ENCODE measurements around the gene CCR5AS.
"Not testable (repeated sequence)": the region's sequence is repeated elsewhere in the genome, so short reads cannot be mapped to it uniquely, and the experiment has no call there.

The CCR5AS gene

DNA sequence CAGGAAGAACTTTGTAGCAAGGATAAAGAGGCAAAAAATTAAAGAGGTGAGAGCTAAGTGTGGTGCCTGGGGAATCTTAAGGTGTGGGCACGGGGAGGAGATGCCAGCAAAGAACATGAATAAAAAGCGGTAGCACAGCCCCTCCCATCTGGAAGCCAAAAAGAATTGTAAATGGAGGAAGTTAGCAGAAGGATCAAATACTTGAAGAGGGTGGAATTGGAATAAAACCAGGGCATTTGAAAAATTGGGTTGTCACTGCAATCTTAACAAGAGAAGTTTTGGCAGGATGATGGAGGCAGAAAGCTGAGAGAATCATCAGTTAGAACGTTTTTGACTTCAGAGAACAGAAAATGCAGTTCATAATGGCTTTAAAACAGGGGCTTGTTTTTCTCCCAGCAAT lies 50.6 kb downstream of the CCR5AS start:
- no peak for DNase-seq (ENCODE audit: low spot score)

DNA sequence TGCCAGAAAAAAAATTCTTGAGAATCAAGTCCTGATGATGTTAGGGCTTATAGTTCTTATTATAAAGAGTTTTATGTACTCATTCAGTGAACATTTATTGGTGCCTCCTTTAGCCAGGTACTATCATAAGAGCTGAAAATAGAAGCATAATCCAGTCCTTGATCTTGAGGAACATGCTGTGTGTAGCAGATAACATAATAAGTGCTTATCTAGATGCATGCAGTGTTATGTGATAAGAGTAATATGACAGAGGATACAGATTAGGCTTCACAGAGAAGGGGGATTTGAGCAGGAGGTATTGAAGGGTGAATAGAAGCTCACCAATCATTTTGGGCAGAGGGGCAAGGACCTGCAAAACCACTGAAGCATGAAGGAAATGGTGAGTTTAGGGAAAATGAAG lies 51.9 kb downstream of the CCR5AS start:
- no peak for DNase-seq (ENCODE audit: low spot score)

DNA sequence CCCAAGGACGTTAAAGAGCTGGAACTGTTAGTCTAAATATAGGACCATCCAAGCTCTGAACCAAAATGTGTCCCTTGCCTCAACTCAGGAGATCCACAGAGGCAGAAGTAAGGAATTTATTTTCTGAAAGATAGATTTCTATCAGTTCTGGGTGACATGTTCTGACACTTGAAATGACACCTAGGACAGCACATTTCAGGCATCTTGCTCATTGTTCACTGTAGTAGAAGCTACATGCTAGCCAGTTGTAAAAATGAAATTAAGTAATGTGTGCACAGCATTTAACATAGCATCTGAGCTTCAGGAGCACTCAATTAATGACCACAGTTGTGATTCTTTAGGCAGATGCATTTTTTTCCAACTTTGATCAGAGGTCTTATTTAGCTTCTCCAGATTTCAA lies 52.4 kb downstream of the CCR5AS start:
- no peak for DNase-seq (ENCODE audit: low spot score)

DNA sequence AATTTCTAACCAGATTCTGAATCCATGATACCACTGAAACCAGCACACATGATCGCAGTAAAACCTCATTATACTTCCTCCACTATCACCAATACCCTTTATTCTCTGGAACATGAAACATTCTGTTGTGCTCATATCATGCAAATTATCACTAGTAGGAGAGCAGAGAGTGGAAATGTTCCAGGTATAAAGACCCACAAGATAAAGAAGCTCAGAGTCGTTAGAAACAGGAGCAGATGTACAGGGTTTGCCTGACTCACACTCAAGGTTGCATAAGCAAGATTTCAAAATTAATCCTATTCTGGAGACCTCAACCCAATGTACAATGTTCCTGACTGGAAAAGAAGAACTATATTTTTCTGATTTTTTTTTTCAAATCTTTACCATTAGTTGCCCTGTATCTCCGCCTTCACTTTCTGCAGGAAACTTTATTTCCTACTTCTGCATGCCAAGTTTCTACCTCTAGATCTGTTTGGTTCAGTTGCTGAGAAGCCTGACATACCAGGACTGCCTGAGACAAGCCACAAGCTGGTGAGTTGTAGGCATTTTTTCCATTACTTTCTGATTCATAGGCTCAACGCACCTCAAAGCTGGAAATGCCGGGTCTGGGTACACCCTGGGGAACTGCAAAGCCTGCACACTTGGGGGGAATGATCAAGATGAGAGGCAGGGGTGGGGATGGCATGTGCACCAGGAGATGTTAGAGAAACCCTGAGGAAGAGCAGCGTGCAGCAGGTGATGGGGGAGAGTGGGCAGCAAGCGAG lies 53.0 kb downstream of the CCR5AS start, which contains the start of gene CCR2:
Gene CCR2 (plus strand): TSS at position 465 of the 764 bp plus-strand sequence. CDS start 3,417 bp downstream, outside the sequence.
- no peak for DNase-seq (ENCODE audit: low spot score)

DNA sequence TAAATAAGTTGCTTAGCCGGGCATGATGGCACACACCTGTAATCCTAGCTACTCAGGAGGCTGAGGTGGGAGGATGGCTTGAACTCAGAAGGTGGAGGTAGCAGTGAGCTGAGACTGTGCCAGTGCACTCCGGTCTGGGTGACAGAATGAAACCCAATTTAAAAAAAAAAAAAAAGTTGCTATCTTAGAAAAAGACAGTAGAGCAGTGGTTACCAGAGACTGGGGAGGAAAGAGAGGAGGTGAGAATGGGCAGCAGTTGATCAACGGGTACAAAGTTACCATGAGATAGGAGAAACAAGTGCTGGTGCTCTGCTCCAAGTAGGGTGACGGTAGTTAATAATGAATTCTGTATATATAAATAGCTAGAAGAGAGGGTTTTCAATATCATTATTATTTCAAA lies 53.8 kb downstream of the CCR5AS start:
- no peak for DNase-seq (ENCODE audit: low spot score)

DNA sequence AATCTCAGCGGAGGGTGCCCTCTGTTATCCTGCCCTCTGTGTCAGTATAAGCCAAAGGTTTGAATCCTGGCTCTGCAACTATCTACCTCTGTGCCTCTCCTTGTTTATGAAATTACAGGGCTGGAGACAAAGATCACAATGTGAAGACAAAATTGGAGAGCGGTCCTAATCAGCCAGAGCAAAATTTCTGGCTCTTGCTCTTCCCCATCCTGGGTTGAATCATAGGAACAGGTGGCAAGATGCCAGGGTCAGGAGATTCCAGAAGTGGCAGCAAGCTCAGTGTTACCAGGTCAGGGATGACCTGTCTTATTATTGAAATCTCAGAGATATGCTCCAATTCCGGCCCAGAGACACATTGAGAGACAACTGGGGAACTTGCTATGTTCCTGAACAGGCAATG lies 55.2 kb downstream of the CCR5AS start:
- DNase-seq (ENCODE audit: low spot score), result no peak

DNA sequence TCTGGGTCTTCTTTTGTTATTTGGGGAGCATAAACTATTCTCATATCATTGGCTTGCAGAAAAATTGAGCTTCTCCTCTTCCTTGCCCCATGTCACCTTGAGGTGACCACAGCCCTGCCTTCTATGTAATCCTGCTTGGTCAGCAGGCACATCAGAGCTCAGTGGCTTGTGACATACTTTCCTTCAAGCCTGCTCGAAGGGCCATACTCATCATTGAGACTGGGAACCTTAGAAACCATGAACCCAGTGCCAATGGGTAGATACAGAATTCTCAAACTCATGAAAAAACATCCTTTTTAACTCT lies 56.7 kb downstream of the CCR5AS start:
- no peak for DNase-seq (ENCODE audit: low spot score)

DNA sequence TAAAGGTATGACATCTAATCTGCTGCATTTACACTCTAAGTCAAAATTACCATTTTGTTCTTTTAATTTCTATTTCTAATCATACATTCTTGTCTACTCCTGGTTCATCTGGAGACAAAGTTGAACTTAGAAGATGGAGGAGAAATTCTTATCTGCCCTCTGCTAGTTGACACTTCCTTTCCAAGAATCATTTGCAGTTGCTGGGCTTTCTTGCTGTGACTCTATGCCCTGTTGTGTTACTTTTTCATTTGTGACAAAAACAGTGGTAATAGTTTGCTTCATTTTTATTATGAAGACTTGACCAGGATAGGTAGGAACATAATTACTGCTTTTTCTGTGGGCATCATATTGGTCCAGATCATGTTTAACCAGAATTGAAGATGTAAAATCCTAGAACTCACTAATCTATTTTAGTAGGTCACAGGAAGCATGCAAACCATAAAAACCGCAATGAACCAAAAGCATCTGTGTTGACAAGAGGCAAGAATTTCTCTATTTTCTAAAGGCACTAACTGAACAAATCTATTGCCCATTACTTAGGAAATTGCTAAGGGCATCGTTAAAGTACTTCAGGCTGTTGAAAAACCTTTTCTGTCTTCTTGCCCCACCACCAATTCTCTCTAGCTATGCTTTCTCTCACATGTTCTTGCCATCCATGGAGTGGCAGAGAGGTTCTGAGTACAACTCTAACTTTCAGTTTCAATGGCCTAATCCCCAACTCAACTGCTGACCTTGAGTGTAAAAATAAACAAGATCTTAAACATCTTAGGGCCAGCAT lies 57.2 kb downstream of the CCR5AS start:
- DNase-seq (ENCODE audit: low spot score), result no peak

DNA sequence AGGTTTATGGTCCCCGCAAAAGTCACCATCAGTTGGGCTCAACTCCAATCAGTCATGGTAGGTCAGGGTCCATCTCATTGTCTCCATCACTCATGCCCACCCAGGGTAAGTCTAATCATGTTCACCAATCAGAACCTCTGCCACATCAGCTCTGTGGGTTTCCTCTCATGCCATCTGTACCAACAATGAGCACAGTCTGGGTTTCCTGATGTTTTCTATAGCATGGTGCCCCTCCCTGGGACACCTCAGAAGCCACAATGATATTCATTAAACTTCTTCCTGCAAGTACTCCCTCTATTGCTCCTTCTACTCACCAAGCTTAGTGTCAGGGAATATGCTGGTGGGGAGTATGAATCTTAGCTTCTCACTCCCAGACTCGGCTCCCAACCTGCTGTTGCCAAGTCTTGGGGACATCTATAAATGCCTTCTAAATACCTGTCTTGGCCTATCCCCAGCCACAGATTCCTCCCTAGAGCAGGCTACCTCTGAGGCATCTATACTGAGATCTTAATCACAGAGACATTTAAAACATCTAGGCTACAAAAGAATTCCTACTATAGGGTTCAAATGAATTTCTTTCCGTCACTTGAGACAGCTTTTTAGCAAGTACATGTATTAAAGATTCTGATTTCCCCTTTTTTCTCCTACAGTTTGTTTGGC lies 57.9 kb downstream of the CCR5AS start:
- DNase-seq (ENCODE audit: low spot score), result no peak

DNA sequence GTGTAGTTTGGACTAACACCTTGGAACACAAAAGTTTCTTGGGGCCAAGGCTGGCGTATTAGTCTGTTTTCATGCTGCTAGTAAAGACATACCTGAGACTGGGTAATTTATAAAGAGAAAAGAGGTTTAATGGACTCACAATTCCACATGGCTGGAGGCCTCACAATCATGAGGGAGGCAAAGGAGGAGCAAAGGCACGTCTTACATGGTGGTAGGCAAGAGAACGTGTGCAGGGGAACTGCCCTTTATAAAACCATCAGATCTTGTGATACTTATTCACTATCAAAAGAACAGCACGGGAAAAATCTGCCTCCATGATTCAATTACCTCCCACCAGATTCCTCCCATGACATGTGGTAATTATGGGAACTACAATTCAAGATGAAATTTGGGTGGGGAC lies 62.4 kb downstream of the CCR5AS start:
- no peak for DNase-seq (ENCODE audit: low spot score)

DNA sequence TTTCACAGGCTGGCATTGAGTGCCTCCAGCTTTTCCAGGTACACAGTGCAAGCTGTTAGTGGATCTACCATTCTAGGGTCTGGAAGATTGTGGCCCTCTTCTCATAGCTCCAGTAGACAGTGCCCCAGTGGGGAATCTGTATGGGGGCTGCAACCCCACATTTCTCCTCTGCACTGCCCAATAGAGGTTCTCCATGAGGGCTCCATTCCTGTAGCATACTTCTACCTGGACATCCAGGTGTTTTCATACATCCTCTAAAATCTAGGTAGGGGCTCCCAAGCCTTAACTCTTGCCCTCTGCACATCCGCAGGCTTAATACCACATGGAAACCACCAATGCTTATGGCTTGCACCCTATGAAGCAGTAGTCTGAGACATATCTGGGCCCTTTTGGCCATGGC lies 68.0 kb downstream of the CCR5AS start:
- DNase-seq (ENCODE audit: low spot score), result no peak

DNA sequence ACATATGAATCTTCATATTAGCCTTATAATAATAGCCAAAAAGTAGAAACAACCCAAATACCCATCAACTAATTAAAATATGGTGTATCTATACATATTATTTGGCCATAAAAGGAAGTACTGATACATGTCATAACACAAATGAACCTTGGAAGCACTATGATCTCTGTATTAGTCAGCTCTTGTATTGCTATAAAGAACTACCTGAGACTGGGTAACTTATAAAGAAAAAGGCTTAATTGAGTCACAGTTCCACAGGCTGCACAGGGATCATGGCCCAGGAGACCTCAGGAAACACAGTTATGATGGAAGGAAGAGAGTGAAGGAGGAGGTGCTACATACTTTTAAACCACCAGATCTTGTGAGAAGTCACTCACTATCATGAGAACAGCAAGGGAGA lies 69.0 kb downstream of the CCR5AS start:
- DNase-seq (ENCODE audit: low spot score), result no peak

DNA sequence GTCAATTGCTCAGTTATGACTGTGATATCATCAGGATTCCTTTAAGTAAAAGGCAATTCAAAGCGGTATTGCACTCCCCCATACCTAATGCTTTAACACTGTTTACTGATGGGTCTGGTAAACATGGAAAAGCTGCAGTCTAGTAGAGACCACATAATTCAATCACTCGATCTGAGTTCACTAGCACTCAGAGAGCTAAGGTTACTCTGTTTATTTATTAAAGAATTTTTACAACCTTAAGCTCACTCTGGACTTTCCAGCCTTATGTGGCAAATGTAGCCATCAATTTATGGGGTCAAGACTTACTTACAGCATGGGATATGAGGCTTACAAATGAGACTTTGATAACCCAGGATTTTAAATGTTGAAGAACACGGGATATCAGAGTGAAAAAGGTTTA lies 71.3 kb downstream of the CCR5AS start:
- DNase-seq (ENCODE audit: low spot score), result no peak

DNA sequence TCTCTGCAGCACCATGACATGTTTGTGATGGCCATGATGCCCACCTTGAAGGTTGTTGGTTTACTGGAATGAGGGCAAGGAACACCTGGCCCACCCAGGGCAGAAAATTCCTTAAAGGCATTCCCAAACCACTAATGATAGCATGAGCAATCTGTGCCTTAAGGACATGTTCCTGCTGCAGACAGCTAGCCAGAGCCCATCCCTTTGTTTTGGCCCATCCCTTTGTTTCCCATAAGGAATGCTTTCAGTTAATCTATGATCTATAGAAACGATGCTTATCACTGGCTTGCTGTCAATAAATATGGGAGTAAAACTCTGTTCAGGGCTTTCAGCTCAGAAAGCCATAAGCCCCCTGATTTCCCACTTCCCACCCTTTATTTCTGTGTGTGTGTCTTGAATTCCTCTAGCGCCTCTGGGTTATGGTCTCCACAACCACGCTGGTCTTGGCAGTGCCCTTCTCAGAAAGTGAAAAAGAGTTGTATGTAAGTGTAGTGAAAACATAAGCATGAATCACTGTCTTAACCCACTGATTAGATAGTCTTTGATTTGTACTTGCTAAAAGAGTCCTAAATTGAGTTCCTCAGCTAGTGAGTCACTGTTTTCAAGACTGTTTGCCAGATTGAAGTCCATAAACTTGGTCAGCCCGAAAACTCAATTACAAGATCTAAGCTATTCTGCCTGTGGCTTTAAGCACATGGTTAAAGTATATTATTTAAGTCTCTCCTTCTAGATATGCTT lies 72.0 kb downstream of the CCR5AS start:
- no peak for DNase-seq (ENCODE audit: low spot score)

DNA sequence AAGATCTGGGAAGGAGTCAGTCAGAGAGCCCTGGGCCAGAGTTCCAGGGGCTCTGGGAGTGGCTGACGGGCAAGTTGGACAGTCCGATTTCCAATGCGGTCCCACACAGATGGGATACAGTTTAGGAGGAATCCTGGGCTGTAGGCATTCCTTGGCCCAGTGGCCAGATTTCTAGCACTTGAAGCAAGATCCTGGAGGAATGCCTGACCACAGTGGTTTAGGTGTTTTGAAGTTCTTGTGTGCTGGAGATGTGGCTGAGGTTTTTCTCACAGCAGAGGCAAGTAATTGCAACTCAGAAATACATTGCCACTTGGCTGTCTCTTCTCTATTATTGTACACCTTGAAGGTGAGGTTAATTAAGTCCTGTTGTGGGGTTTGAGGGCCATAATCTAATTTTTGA lies 76.2 kb downstream of the CCR5AS start:
- DNase-seq (ENCODE audit: low spot score), result not testable (repeated sequence)

DNA sequence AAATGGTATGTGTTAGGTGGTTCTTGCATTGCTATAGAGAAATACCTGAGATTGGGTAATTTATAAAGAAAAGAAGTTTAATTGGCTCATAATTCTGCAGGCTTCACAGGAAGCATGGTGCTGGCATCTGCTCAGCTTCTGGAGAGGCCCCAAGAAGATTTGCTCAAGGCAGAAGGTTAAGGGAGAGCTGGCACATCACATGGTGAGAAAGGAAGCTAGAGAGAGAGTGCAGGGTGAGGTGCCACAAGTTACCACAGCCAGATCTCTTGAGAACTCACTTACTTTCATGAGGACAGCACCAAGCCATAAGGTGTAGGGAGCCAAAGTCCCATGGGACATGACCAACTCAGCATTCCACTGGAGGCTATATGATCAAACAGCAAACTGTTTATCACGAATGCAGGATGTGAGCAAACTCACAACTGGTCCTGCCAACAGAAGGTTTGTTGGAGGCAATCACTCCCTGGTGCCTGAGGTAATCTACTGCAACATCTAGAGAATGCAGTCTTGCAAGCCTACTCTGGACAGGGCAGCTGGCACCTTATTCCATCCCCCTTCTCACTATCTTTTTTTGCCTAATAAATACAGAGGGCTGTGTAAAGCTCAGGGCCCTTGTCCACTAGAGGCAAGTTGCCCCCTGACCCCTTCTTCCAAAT lies 81.1 kb downstream of the CCR5AS start:
- DNase-seq (ENCODE audit: low spot score), result no peak

DNA sequence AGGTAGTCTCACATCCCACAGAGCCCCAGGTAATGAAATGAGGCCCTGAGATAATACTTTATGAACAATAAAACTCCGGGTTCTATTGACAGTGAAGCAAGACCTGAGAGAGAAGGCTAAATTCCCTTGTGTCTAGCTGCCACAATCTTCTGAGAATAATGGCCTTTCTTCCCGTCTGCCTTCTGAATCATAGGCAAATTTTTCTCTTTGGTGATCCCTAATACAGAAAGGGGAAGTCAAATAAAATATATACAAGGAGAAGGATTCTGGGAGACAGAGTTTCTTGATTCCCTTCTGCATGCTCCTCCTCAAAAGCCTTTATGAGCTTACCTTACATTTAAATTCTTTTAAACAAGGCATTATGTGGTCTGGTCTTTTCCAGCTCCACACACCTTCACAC lies 82.8 kb downstream of the CCR5AS start:
- DNase-seq (ENCODE audit: low spot score), result no peak

DNA sequence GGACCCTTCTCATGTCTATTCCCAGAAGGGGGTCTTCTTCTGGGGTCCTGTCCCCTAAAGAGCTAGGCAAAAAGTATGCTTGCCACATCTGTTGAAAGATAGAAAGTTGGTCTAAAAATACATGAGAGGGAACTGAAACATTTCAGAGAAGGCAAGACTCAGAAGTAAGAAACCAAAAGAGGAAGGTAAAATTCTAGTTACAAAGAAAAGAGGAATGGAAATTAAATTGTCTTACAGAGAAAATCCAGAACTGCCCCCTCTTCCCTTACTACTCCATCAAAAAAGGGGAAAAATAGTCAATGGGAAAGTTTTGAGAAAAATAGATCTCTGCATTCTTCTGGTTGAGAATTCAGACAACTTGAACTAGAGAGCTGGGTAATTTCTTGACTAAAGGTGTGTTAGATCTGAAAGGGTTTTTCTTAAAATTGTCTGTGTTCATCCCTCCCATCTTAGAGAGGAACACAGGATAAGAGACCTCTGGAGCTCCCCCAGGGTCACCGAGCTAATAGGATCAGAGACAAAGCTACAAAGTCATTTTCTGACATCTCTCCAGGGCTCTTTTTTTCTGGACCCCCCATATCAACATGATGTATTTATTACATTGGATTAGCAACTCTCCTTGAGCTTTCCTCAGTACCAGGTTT lies 85.3 kb downstream of the CCR5AS start:
- no peak for DNase-seq (ENCODE audit: low spot score)

DNA sequence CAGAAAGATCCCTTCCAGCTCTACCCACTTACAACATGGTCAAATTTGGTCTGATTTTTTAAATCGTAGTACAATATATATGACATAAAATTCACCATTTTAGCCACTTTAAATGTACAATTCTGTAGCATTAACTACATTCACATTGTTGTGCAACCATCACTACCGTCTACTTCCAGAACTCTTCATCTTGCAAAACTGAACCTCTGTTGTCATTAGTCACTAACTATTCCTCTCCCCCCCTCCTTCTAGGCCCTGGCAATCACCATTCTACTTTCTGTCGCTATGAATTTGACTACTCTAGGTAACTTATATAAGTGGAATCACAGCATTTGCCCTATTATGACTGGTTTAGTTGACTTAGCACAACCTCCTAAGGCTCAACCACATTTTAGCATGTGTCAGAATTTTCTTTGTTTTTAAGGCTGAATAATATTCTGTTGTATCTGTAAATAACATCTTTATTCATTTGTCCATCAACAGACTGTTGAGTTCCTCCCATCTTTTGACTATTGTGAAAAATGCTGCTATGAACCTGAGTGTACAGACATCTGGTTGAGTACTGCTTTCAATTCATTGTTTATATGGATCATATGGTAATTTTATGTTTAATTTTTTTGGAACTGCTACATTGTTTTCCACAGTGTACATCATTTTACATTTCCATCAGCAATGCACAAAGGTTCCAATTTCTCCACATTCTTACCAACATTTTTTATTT lies 88.5 kb downstream of the CCR5AS start:
- no peak for DNase-seq (ENCODE audit: low spot score)

DNA sequence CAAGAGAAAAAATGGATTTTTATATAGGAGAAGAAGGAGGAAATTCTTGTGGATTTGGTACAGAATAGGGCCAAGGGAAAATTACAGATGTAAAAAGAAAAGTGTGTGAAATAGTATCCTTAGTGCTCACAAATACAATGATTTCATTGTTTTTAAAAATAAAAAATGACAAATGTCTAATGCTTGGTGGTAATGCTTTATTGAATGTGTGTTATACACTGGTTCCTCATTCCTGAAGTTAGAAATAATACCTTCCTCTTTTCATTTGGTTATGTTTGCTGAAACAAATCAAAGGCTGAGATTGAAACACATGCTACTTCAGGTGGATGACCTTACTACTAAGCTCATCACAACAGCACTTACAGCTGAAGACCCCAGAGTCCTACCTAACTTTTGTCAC lies 90.7 kb downstream of the CCR5AS start:
- DNase-seq (ENCODE audit: low spot score), result no peak

DNA sequence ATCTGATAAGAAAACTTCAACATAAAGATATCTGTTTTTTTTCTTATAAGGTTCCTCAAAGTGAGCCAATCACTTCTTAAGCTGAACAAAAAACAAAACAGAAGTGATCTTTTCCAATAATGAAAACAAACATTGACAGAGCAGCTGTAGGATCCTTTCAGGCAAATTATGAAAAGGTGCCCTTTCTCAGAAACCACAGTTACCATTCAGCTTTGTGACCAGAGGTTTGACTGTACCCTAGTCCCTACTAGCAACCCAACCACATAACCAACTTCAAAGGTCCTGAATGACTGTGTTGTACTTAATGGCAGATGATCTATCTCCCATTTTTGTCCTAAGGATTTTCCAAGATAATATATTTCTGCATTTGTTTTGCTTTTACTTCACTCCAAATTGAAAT lies 92.3 kb downstream of the CCR5AS start:
- no peak for DNase-seq (ENCODE audit: low spot score)

All from D341Med (cell line).